CD4-positive, alpha-beta T cell (primary cell): ENCODE results near the gene PWWP2B. TPM values are rescaled to one million over a fixed set of nuclear protein-coding genes. Genes with fewer than 3 reads are reported as not detected.

ENCODE experiments used
- ATAC-seq: fragments of 200-7000 bp; cut with Tn5 transposase; one replicate; pipeline ENCODE4 v1.10.0; 2022; ENCODE audit warnings: mild to moderate bottlenecking; ENCODE audit not compliant: poor library complexity
- CTCF ChIA-PET: fragments of 350-600 bp; sonication (Branson Sonifier 250); formaldehyde crosslinking; loops from one replicate; lab custom pipeline; 2021; ENCODE audit warnings: antibody characterized with exemption, inconsistent platforms; lab: Charles Lee
- POLR2A ChIA-PET: fragments of 350-600 bp; sonication (Branson Sonifier 250); formaldehyde crosslinking; loops from one replicate; lab custom pipeline; 2021; ENCODE audit warnings: antibody characterized with exemption, inconsistent platforms; lab: Charles Lee
- DNase-seq, 14 experiments: peaks; one replicate each; pipeline ENCODE4 v3.0.0-alpha.2; 2013 to 2020; ENCODE audit warnings: mixed read lengths in 2 of 14
- H3K27ac ChIP-seq, 2 donors: one replicate each; pipeline versions ENCODE4 v1.5.1 to v1.7.0; 2013; ENCODE audit warnings: low read length in 2 of 2, low read depth in 1 of 2, mild to moderate bottlenecking in 1 of 2
- H3K27me3 ChIP-seq, 2 experiments: 1 replicate in 1 of 2; 2 replicates in 1 of 2; pipeline versions ENCODE4 v1.6.1 to v1.7.0; 2013; ENCODE audit warnings: low read length in 2 of 2, control low read depth in 1 of 2, mild to moderate bottlenecking in 1 of 2, moderate library complexity in 1 of 2; ENCODE audit not compliant: insufficient read depth in 2 of 2, control insufficient read depth in 1 of 2
- H3K36me3 ChIP-seq: one replicate; pipeline ENCODE4 v1.6.1; 2013; ENCODE audit warnings: low read length, control low read depth; ENCODE audit not compliant: insufficient read depth
- H3K4me1 ChIP-seq: one replicate; pipeline ENCODE4 v1.6.1; 2013; ENCODE audit warnings: low read length, control low read depth; ENCODE audit not compliant: insufficient read depth
- H3K4me3 ChIP-seq: one replicate; pipeline ENCODE4 v1.5.1; 2013; ENCODE audit warnings: mild to moderate bottlenecking, low read length, moderate library complexity
- H3K9me3 ChIP-seq, 2 experiments: 1 replicate in 1 of 2; 2 replicates in 1 of 2; pipeline versions ENCODE4 v1.6.1 to v1.7.0; 2013; ENCODE audit warnings: low read length in 2 of 2, mild to moderate bottlenecking in 2 of 2, control low read depth in 1 of 2, moderate library complexity in 1 of 2; ENCODE audit not compliant: control insufficient read depth in 1 of 2, insufficient read depth in 1 of 2
- H3K27ac Mint-ChIP-seq: one replicate; pipeline ENCODE4 v1.8.0; 2020; ENCODE audit warnings: mixed read lengths
- H3K27me3 Mint-ChIP-seq: one replicate; pipeline ENCODE4 v1.8.0; 2021; ENCODE audit warnings: mixed read lengths
- H3K36me3 Mint-ChIP-seq: one replicate; pipeline ENCODE4 v1.8.0; 2021; ENCODE audit warnings: low read depth, mixed read lengths
- H3K4me1 Mint-ChIP-seq: one replicate; pipeline ENCODE4 v1.8.0; 2021; ENCODE audit warnings: low read depth, mixed read lengths
- H3K4me3 Mint-ChIP-seq: one replicate; pipeline ENCODE4 v1.8.0; 2020; ENCODE audit warnings: mild to moderate bottlenecking, mixed read lengths
- H3K9me3 Mint-ChIP-seq: one replicate; pipeline ENCODE4 v1.8.0; 2020; ENCODE audit warnings: mixed read lengths
- CTCF ChIP-seq: fragments of 200-600 bp; IDR thresholded peaks from one replicate; pipeline ENCODE4 v1.8.0; 2022; ENCODE audit warnings: antibody characterized with exemption, mild to moderate bottlenecking
- intact Hi-C, 2 experiments: fragments of 100-400 bp; cut with DNase I in 1 of 2; cut with micrococcal nuclease in 1 of 2; formaldehyde crosslinking; loops; one replicate each; pipeline versions ENCODE4 v1.15.1 to v1.9.0; 2023 to 2025; cut with DNase I, micrococcal nuclease
- total RNA-seq, 174 experiments: library from RNA in 2 of 174; stranded (reverse) in 2 of 174; gene quantifications; one replicate each; pipeline ENCODE4 v1.2.3 and lab custom pipeline; 2021 to 2026

Gene PWWP2B
- total RNA-seq, 2 experiments from 2014 or later: 19.2 to 19.6 TPM

GRCh38 chr10:132455441-132455971 is 58.5 kb downstream of the PWWP2B start:
- H3K9me3 Mint-ChIP-seq: no peaks in the 10 kb centered on the region
- H3K4me3 Mint-ChIP-seq: no peak overlapping the region
- TF ChIP-seq CTCF: no peak
- ChIA-PET POLR2A (no interaction called here), CTCF (no interaction called here)
- Histone ChIP-seq H3K4me1 (peaks cover 36% of the 10 kb centered on the region), H3K27ac (no peak overlapping the region), H3K27me3 (no peaks in the 10 kb centered on the region), H3K9me3 (no peaks in the 10 kb centered on the region), H3K36me3 (no peaks in the 10 kb centered on the region), H3K4me3 (no peak overlapping the region)
- no peaks in the 10 kb centered on the region for H3K27me3 Mint-ChIP-seq
- H3K27ac Mint-ChIP-seq: no peak overlapping the region
- no peak for DNase-seq
- peaks cover 23% of the 10 kb centered on the region for H3K4me1 Mint-ChIP-seq
- H3K36me3 Mint-ChIP-seq: no peaks in the 10 kb centered on the region
- no peak for ATAC-seq
- intact Hi-C loops: loop anchor here in 1 of 2 experiments (5.0 to 10.0 kb wide), 2 partner anchors 97 to 301 kb away; no protein-coding TSS in a partner anchor

GRCh38 chr10:132455986-132456847 is 59.2 kb downstream of the PWWP2B start:
- Histone ChIP-seq H3K27me3 (no peaks in the 10 kb centered on the region), H3K9me3 (no peaks in the 10 kb centered on the region), H3K36me3 (no peaks in the 10 kb centered on the region), H3K4me3 (no peak overlapping the region), H3K4me1 (peaks cover 33% of the 10 kb centered on the region), H3K27ac (no peak overlapping the region)
- H3K27ac Mint-ChIP-seq: no peak overlapping the region
- TF ChIP-seq CTCF: no peak
- ChIA-PET CTCF (no interaction called here), POLR2A (no interaction called here)
- no peaks in the 10 kb centered on the region for H3K27me3 Mint-ChIP-seq
- no peak overlapping the region for H3K4me3 Mint-ChIP-seq
- intact Hi-C loops: loop anchor here in 1 of 2 experiments (5.0 to 10.0 kb wide), 2 partner anchors 96 to 301 kb away; no protein-coding TSS in a partner anchor
- peaks cover 16% of the 10 kb centered on the region for H3K4me1 Mint-ChIP-seq
- H3K36me3 Mint-ChIP-seq: no peaks in the 10 kb centered on the region
- H3K9me3 Mint-ChIP-seq: no peaks in the 10 kb centered on the region
- ATAC-seq: no peak
- no peak for DNase-seq

GRCh38 chr10:132456881-132457280 is 59.9 kb downstream of the PWWP2B start:
- Histone ChIP-seq H3K4me3 (no peak overlapping the region), H3K27me3 (no peaks in the 10 kb centered on the region), H3K4me1 (peaks cover 26% of the 10 kb centered on the region), H3K36me3 (no peaks in the 10 kb centered on the region), H3K27ac (no peak overlapping the region), H3K9me3 (no peaks in the 10 kb centered on the region)
- no peak for TF ChIP-seq CTCF
- Mint-ChIP-seq H3K4me3 (no peak overlapping the region), H3K9me3 (no peaks in the 10 kb centered on the region), H3K4me1 (peaks cover 9% of the 10 kb centered on the region), H3K27me3 (no peaks in the 10 kb centered on the region), H3K27ac (no peak overlapping the region), H3K36me3 (no peaks in the 10 kb centered on the region)
- intact Hi-C loops: loop anchor here in 1 of 2 experiments (5.0 to 10.0 kb wide), 2 partner anchors 95 to 302 kb away; no protein-coding TSS in a partner anchor
- CTCF ChIA-PET: no interaction called here
- POLR2A ChIA-PET: no interaction called here
- DNase-seq (no peak), ATAC-seq (no peak)
